Choroid plexus epithelial cell (primary cell): ENCODE data around the gene PLBD2.

ENCODE experiments used
- DNase-seq: peaks from one replicate; pipeline ENCODE4 v3.0.0-alpha.2; 2010; ENCODE audit warnings: low read depth
- H3K4me3 ChIP-seq: 2 replicates; pipeline ENCODE4 v1.5.1; 2011; ENCODE audit warnings: low read depth, mild to moderate bottlenecking, control low read depth, low read length, moderate library complexity
- CTCF ChIP-seq: conservative IDR thresholded peaks from 2 replicates; pipeline ENCODE4 v1.5.1; 2011; ENCODE audit warnings: low read depth, mild to moderate bottlenecking, control low read depth, inconsistent platforms, low read length, moderate library complexity

PLBD2 gene

DNA sequence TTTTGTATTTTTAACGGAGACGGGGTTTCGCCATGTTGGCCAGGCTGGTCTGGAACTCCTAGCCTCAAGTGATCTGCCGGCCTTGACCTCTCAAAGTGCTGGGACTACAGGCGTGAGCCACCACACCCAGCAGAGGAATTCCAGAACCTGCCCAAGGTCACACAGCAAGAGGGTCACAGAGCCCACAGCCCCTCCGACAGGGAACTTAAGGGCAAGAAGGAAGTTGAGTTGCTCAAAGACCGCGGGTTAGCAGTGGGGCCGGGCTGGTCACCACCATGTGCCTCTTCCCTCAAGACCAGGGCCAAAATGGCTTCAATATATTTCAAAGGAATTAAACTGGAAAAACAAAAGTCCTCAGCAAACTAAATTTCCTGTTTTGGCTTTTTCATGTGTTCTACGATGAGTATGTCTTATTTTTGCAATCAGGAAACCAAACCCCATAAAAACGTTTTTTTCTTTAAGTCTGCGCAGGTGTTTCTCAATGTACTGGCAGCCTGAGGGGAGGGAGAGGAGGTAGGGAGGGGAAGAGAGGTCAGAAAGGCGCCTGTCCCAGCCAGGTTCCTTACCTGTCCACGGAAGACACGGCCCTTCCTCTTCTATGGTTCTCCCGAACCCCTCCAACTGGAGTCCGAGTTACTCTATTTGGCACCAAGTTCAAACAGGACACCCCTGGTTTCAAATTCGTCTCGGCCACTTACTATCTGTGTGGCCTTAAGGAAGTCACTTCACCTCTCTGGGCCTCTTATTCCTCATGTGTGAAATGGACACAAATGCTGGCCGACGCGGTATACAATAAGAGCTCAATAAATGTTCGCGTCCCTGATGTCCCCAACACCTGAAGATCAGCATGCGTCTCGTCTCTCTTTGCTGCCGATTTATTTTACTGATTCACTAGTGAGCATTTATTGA lies 24.3 kb upstream of the PLBD2 start:
- no peak for DNase-seq
- H3K4me3 ChIP-seq: peak overlapping the region; percentile 76
- TF ChIP-seq CTCF: no peak

GRCh38 chr12:113334786-113335539 lies 23.4 kb upstream of the PLBD2 start, which contains the start of gene SLC8B1:
Gene SLC8B1 (minus strand): TSS chr12:113335109. CDS start chr12:113332878, 2,231 bp downstream.
- no peak for TF ChIP-seq CTCF
- H3K4me3 ChIP-seq: peak within 1 kb of the TSS; percentile 76
- peak; percentile 75 for DNase-seq

DNA sequence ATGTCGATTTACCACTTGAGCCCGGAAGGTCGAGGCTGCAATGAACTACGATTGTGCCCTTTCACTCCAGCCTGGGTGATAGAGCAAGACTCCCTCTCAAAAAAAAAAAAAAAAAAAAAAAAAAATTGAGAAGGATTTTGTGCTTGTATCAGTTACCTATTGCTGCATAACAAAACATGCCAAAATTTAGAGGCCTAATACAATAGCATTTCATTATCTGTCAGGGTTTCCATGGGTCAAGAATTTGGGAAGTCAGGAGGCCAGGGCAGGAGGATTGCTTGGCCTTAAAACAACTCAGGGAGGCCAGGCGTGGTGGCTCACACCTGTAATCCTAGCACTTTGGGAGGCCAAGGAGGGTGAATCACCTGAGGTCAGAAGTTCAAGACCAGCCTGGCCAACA lies 18.8 kb upstream of the PLBD2 start:
- H3K4me3 ChIP-seq: no peak overlapping the region
- TF ChIP-seq CTCF: no peak
- DNase-seq: no peak

DNA sequence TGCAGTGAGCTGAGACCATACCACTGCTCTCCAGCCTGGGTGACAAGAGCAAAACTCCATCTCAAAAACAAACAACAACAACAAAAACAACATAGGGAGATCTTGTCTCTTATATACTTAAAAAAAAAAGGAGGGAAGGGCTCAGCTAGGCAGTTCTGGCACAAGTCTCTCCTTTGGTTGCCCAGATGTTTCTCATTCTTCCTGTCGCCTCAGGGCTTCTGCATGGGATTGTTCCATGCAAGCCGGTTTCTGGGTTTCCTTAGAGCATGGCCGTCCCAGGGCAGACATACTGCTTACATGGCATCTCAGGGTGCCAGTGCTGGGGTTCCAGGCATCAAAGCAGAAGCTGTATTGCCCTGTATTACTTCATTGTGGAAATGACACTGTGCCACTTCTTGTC lies 18.3 kb upstream of the PLBD2 start:
- no peak for DNase-seq
- TF ChIP-seq CTCF: no peak
- no peak overlapping the region for H3K4me3 ChIP-seq

GRCh38 chr12:113341535-113341934 lies 16.9 kb upstream of the PLBD2 start:
- no peak overlapping the region for H3K4me3 ChIP-seq
- DNase-seq: no peak
- TF ChIP-seq CTCF: no peak

GRCh38 chr12:113345318-113345717 lies 13.1 kb upstream of the PLBD2 start:
- TF ChIP-seq CTCF: no peak
- H3K4me3 ChIP-seq: no peak overlapping the region
- no peak for DNase-seq
